Ascending aorta (tissue), 2 donors: ENCODE results near the gene RNF167. TPM values are rescaled to one million over a fixed set of nuclear protein-coding genes. Genes with fewer than 3 reads are reported as not detected.

Source experiments
- DNase-seq, 2 donors: peaks; one replicate each; pipeline ENCODE4 v3.0.0-alpha.2; 2019; ENCODE audit warnings: low spot score in 2 of 2
- H3K27ac ChIP-seq, 2 donors: fragments of 200-600 bp; sonication (generic); one replicate each; pipeline ENCODE4 v1.5.1; 2016 to 2017; ENCODE audit warnings: mild to moderate bottlenecking in 1 of 2
- H3K27me3 ChIP-seq: fragments of 200-600 bp; sonication (generic); one replicate; pipeline ENCODE4 v1.5.1; 2017
- H3K36me3 ChIP-seq, 2 donors: fragments of 200-600 bp; sonication (generic); one replicate each; pipeline ENCODE4 v1.5.1; 2016
- H3K4me1 ChIP-seq, 2 donors: fragments of 200-600 bp; sonication (generic); one replicate each; pipeline ENCODE4 v1.5.1; 2016 to 2017; ENCODE audit warnings: mild to moderate bottlenecking in 1 of 2
- H3K4me3 ChIP-seq, 2 donors: fragments of 200-600 bp; sonication (generic); one replicate each; pipeline ENCODE4 v1.5.1; 2016 to 2017; ENCODE audit warnings: mild to moderate bottlenecking in 1 of 2
- H3K9me3 ChIP-seq, 2 donors: fragments of 200-600 bp; sonication (generic); one replicate each; pipeline ENCODE4 v1.5.1; 2016
- intact Hi-C: fragments of 100-400 bp; cut with DNase I; formaldehyde crosslinking; loops from one replicate; pipeline ENCODE4 v1.15.1; 2023
- total RNA-seq: library from RNA; depleted of rRNA; stranded (reverse); fragments of >200 nt; gene quantifications from one replicate; pipeline ENCODE4 v1.1.0, GENCODE V29; 2016
- TF ChIP-seq, protein P1 (sequence below), 3 experiments: fragments of 200-600 bp in 2 of 3; fragments of 450-650 bp in 1 of 3; sonication (generic) in 2 of 3; IDR thresholded peaks; one replicate each; pipeline ENCODE4 v1.5.1; 2016 to 2019; ENCODE audit warnings: antibody characterized with exemption in 3 of 3, mild to moderate bottlenecking in 1 of 3, moderate library complexity in 1 of 3

RNF167 gene
- total RNA-seq, 1 donor from 2014 or later = 164 TPM

DNA sequence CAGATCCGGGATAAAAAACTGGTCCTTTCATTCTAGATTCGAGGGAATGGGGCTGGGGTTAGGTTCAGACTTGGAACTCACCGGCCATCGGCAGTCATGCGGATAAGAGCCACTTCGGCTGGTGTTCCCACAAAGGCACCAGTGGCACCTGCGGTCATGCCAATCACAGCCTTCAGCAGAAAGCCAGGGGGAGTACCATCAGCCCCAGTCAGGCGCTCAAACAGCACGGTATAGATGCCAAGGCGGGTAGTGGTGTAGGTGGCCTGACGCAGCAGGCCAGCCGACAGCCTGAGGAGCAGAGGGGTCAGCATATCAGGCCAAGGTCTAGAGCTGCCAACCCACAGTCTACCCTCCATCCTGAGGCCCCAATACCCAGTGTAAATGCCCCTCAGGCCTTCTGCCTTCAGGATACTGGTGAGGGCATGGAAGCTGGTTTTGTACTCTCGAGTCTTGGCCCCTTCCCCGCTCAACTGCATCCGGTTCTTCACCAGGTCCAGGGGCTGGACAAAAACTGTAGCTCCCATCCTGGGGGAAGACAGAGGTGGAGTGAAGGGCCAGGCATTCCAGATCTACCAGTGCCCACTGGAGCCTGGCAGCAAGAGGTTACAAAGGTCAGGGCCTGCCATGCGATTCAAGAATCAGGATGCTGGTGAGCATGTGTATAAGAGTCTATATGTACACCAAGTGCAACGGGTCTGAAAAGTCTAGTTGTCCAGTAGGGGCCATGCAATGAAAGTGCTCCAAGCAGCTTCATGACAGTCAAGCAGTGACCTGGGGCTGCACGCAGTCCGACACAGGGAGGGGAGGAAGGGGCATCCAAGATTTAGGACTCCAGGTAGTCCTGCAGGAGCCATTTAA lies 1.2 kb upstream of the RNF167 start:
- peaks cover 11 to 22% of the 10 kb centered on the region in 2 donors for H3K4me1 ChIP-seq

DNA sequence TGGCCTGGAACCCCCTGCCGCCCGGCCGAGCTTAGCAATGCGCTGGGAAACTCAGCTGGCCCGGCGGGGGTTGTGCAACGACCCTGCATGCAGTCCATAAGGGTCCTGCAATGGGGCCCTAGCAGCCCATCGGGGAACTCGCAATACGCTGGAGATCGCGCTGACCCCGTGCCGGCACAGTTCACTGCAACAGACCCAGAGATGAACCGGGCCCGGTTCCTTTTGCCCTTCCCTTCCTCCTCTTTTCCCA lies 597 bp upstream of the RNF167 start:
- H3K36me3 ChIP-seq = peaks cover 34 to 46% of the 10 kb centered on the region in 2 donors
- no peaks in the 10 kb centered on the region for H3K9me3 ChIP-seq
- intact Hi-C loops = loop anchor here (1.0 to 2.0 kb wide), 2 partner anchors 37 to 58 kb away; partner anchors contain the start of genes CHRNE, INCA1 and KIF1C
- TF ChIP-seq, protein P1, sequence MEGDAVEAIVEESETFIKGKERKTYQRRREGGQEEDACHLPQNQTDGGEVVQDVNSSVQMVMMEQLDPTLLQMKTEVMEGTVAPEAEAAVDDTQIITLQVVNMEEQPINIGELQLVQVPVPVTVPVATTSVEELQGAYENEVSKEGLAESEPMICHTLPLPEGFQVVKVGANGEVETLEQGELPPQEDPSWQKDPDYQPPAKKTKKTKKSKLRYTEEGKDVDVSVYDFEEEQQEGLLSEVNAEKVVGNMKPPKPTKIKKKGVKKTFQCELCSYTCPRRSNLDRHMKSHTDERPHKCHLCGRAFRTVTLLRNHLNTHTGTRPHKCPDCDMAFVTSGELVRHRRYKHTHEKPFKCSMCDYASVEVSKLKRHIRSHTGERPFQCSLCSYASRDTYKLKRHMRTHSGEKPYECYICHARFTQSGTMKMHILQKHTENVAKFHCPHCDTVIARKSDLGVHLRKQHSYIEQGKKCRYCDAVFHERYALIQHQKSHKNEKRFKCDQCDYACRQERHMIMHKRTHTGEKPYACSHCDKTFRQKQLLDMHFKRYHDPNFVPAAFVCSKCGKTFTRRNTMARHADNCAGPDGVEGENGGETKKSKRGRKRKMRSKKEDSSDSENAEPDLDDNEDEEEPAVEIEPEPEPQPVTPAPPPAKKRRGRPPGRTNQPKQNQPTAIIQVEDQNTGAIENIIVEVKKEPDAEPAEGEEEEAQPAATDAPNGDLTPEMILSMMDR (IDR thresholded peaks at IDR 0.05) = no peak
- peak overlapping the region; percentile 88 to 92 for H3K27ac ChIP-seq
- peaks cover 11 to 27% of the 10 kb centered on the region in 2 donors for H3K4me1 ChIP-seq
- no peaks in the 10 kb centered on the region for H3K27me3 ChIP-seq
- H3K4me3 ChIP-seq = peak overlapping the region; percentile 79 to 82
- peak in 1 of 2 donors; percentile 70 for DNase-seq

More for the DNA sequence above, 1.2 kb upstream of the RNF167 start:
- no peaks in the 10 kb centered on the region for H3K9me3 ChIP-seq
- peak overlapping the region; percentile 79 to 82 for H3K4me3 ChIP-seq
- intact Hi-C loops = loop anchor here (1.0 to 2.0 kb wide), 2 partner anchors 36 to 58 kb away; partner anchors contain the start of genes CHRNE, INCA1 and KIF1C
- H3K36me3 ChIP-seq = peaks cover 29 to 41% of the 10 kb centered on the region in 2 donors
- peak overlapping the region; percentile 88 to 92 for H3K27ac ChIP-seq
- TF ChIP-seq, protein P1 (IDR thresholded peaks at IDR 0.05) = no peak
- H3K27me3 ChIP-seq = no peaks in the 10 kb centered on the region
- DNase-seq = no peak

DNA sequence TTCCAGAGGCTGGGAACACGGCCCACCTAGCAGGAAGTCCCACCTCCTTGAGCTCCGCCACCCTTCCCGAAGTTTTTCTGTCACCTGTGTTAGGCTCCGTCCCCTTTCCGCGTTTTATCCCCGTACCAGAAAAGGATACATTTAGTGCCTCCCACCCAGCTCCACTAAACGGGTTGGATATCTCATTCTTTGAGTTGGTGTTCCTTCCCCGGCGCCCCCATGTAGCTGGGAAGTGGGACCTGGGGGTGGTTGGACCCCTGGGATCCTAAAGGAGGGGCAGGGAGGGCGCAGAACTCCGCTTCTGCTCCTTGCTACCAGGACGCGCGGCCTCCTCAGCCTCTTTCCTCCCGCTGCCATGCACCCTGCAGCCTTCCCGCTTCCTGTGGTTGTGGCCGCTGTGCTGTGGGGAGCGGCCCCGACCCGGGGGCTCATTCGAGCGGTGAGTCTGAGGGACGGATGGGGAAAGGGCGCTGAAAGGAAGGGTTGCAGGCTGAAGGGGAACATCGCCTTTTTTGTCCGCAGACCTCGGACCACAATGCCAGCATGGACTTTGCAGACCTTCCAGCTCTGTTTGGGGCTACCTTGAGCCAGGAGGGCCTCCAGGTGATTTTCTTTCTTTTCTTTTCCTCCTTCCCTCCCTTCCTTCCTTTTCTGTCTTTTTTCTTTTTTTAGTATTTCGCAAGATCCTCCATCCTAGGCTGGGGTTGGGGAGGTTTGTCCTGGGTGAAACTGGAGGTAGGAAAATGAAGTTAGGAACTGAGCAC lies 669 bp downstream of the RNF167 start:
- Histone ChIP-seq H3K4me1 (peaks cover 16 to 39% of the 10 kb centered on the region in 2 donors), H3K4me3 (peak overlapping the region; percentile 79 to 82), H3K36me3 (peaks cover 43 to 58% of the 10 kb centered on the region in 2 donors), H3K9me3 (no peaks in the 10 kb centered on the region), H3K27me3 (no peaks in the 10 kb centered on the region), H3K27ac (peak overlapping the region; percentile 88 to 92)
- intact Hi-C loops = loop anchor here (1.0 to 5.0 kb wide), 3 partner anchors 8 to 47 kb away; partner anchors contain the start of genes CAMTA2, PFN1 and SPAG7
- TF ChIP-seq, protein P1 (IDR thresholded peaks at IDR 0.05) = no peak
- peak in 1 of 2 donors; percentile 51 for DNase-seq

DNA sequence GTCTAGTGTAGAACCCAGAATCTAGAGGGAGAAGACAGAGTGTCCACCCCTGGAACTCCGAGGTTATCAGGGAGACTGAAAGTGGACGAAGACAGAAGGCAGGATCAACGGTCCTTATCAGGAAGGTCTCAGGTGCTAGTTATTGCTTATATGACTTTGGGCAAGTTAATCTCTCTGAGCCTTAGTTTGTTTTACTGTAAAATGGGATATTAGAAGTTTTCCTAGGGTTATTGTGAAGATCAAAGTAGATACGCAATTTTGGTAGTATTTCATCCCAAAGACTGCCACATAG lies 1.2 kb downstream of the RNF167 start:
- no peak for DNase-seq
- H3K4me1 ChIP-seq = peaks cover 21 to 45% of the 10 kb centered on the region in 2 donors
- H3K9me3 ChIP-seq = no peaks in the 10 kb centered on the region
- H3K4me3 ChIP-seq = peak overlapping the region; percentile 79 to 82
- no peaks in the 10 kb centered on the region for H3K27me3 ChIP-seq
- peak overlapping the region in 1 of 2 donors; percentile 88 for H3K27ac ChIP-seq
- intact Hi-C loops = loop anchor here (5.0 kb wide), 1 partner anchor 46 kb away; the partner anchor contains the start of gene CAMTA2
- H3K36me3 ChIP-seq = peaks cover 43 to 63% of the 10 kb centered on the region in 2 donors
- TF ChIP-seq, protein P1 (IDR thresholded peaks at IDR 0.05) = no peak

DNA sequence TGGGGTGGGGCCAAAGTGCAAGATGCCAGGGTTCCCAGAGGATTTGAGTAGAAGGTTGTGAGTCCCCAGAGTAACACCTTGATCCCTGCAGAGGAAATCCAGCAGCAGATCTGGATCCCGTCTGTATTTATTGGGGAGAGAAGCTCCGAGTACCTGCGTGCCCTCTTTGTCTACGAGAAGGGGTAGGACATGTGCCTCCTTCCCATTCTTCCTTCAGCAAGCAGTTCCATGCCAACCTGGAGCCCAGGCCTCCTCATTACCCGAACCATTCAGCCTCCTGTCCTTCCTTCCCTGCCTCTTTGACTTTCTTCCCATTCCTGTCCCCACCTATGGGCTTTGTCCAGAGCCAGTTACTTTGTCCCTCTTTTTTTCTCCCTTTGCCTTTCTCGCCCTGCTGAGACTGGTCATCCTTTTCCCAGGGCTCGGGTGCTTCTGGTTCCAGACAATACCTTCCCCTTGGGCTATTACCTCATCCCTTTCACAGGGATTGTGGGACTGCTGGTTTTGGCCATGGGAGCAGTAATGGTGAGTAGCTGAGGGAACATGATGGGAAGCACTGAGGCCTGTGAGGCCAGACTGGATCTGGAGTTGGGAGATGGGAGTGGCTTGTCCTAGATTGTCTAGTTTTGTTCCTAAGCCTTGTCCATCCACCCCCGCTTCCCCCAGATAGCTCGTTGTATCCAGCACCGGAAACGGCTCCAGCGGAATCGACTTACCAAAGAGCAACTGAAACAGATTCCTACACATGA lies 2.9 kb downstream of the RNF167 start:
- TF ChIP-seq, protein P1 (IDR thresholded peaks at IDR 0.05) = no peak
- intact Hi-C loops = loop anchor here (5.0 kb wide), 1 partner anchor 44 kb away; the partner anchor contains the start of gene CAMTA2
- no peak overlapping the region for H3K4me3 ChIP-seq
- H3K36me3 ChIP-seq = peaks cover 34 to 53% of the 10 kb centered on the region in 2 donors
- H3K9me3 ChIP-seq = no peaks in the 10 kb centered on the region
- H3K27me3 ChIP-seq = no peaks in the 10 kb centered on the region
- no peak for DNase-seq
- H3K27ac ChIP-seq = peak overlapping the region in 1 of 2 donors; percentile 16
- H3K4me1 ChIP-seq = peaks cover 24 to 46% of the 10 kb centered on the region in 2 donors
